GM12878 (cell line): Measurements from ENCODE around the gene DGKE.

ENCODE experiments used
- CBX5 ChIP-seq: sonication (generic); IDR thresholded peaks from 2 replicates; pipeline ENCODE4 v1.6.1; 2016; ENCODE audit warnings: low read depth, moderate library complexity, mild to moderate bottlenecking, inconsistent platforms
- GABPA ChIP-seq: IDR thresholded peaks from 2 replicates; pipeline ENCODE4 v1.6.1; 2014; ENCODE audit warnings: antibody characterized with exemption, low read depth, mild to moderate bottlenecking, inconsistent platforms
- KAT2A ChIP-seq: conservative IDR thresholded peaks from 2 replicates; pipeline ENCODE4 v1.6.1; 2011; ENCODE audit warnings: low read depth, low read length; ENCODE audit not compliant: control insufficient read depth
- POLR2AphosphoS5 ChIP-seq: IDR thresholded peaks from 2 replicates; pipeline ENCODE4 v1.6.1; 2011; ENCODE audit warnings: mild to moderate bottlenecking, low read length, inconsistent platforms
- ZNF274 ChIP-seq: IDR thresholded peaks from one replicate; pipeline ENCODE4 v1.8.0; 2011; ENCODE audit not compliant: insufficient read length, insufficient read depth
- TF ChIP-seq, protein P1 (sequence below), 3 experiments: IDR thresholded peaks in 2 of 3; conservative IDR thresholded peaks in 1 of 3; 2 replicates each; pipeline ENCODE4 v1.5.1; 2011; ENCODE audit warnings: low read depth in 3 of 3, low read length in 3 of 3, mild to moderate bottlenecking in 3 of 3, control low read depth in 2 of 3, moderate library complexity in 2 of 3, inconsistent platforms in 1 of 3, mixed read lengths in 1 of 3; ENCODE audit not compliant: control insufficient read depth in 2 of 3, insufficient read depth in 1 of 3; ENCODE audit errors: extremely low read depth in 1 of 3

DNA sequence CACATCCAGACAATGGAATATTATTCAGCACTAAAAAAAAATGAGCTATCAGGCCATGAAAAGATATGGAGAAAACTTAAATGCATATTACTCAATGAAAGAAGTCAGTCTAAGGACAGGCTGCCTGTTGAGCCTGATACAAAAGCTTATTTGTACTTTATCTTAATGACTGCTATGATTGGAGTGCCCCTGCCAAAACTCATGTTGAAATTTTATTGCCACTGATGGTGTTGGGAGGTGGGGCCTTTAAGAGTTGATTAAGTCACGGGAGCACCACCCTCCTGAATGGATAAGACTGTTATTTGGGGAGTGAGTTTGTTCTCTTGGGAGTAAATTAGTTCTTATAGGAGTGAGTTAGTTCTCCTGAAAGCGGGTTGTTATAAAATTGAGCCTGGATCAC, 10.1 kb upstream of the DGKE start:
- TF ChIP-seq KAT2A (no peak), ZNF274 (no peak), POLR2AphosphoS5 (no peak), CBX5 (no peak), GABPA (no peak)
- TF ChIP-seq, protein P1, sequence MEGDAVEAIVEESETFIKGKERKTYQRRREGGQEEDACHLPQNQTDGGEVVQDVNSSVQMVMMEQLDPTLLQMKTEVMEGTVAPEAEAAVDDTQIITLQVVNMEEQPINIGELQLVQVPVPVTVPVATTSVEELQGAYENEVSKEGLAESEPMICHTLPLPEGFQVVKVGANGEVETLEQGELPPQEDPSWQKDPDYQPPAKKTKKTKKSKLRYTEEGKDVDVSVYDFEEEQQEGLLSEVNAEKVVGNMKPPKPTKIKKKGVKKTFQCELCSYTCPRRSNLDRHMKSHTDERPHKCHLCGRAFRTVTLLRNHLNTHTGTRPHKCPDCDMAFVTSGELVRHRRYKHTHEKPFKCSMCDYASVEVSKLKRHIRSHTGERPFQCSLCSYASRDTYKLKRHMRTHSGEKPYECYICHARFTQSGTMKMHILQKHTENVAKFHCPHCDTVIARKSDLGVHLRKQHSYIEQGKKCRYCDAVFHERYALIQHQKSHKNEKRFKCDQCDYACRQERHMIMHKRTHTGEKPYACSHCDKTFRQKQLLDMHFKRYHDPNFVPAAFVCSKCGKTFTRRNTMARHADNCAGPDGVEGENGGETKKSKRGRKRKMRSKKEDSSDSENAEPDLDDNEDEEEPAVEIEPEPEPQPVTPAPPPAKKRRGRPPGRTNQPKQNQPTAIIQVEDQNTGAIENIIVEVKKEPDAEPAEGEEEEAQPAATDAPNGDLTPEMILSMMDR (IDR thresholded peaks at IDR 0.05 in 2 of 3, conservative IDR thresholded peaks at IDR 0.05 in 1 of 3; ENCODE audit: control insufficient read depth in 2 of 3, extremely low read depth in 1 of 3, insufficient read depth in 1 of 3, low read depth in 3 of 3, low read length in 3 of 3), result no peak
